ENCODE data around the gene CAPRIN1. TPM values are rescaled to one million over a fixed set of nuclear protein-coding genes. Genes with fewer than 3 reads are reported as not detected.

CAPRIN1 gene
- polyA plus RNA-seq, 3 donors = 283 to 327 (median 299) TPM

DNA sequence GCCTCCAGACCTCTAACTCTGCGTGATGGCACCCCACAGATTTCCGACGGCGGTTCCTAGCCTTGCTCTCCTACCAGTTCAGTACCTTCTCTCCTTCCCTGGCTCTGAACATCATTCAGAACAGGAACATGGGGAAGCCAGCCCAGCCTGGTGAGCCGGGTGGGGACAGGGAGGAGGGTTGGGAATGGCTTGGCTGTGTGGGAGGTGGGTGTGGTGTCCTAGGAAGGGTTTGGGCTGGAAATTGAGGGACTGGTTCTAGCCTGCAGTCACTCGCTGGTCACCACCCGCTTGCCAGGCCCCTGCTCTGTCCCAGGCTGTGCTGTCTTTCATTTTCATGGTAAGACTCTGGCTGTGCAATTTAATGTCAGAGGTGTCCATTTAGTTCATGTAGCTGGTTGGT, 87.8 kb downstream of the CAPRIN1 start:
- no peak for DNase-seq (ENCODE audit: low read depth in 3 of 3, low spot score in 2 of 3)

DNA sequence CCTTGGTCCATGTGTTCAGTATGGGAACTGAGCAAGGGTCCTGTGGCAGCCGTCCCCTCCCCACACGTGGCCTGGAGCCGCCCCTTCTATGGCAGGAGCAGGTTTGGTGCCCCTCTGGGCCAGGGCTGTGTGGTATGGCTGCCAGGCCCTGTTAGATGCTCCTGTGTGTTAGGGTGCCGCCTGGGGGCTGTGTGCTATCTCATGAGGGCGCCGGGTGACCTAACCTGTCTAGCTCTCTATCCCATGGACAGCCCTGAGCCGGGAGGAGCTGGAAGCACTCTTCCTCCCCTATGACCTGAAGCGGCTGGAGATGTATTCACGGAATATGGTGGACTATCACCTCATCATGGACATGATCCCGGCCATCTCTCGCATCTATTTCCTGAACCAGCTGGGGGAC, 88.6 kb downstream of the CAPRIN1 start:
- DNase-seq (ENCODE audit: low read depth in 3 of 3, low spot score in 2 of 3) = no peak

- DNase-seq (ENCODE audit: low read depth in 3 of 3, low spot score in 2 of 3) = no peak
Observed at GRCh38 chr11:34143048-34143447, 91.5 kb downstream of the CAPRIN1 start.

GRCh38 chr11:34145073-34145472, 93.5 kb downstream of the CAPRIN1 start:
- no peak for DNase-seq (ENCODE audit: low read depth in 3 of 3, low spot score in 2 of 3)

DNA sequence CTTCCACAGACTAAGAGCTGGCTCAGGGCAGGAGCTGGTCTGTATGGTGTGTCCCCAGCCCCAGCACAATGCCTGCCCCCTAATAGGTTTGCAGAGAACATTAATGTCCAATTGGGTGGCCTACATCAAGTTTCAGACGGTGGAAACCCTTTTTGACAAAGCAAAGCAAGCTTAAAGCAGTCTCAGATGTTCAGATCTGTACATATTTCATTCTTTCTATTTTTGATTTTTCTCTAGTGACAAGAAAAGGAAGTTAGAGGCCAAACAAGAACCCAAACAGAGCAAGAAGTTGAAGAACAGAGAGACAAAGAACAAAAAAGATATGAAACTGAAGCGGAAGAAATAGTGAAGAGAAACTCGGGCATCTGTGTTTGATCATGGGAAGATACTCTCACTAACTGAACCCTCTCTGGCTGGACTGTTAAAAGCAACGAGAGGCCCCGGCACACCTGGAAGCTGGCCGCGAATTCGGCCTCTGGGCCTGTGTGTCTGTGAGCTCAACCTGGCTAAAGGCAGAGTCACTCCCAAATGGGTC, 94.4 kb downstream of the CAPRIN1 start:
- DNase-seq (ENCODE audit: low read depth in 3 of 3, low spot score in 2 of 3) = no peak

- no peak for DNase-seq (ENCODE audit: low read depth in 3 of 3, low spot score in 2 of 3)
Observed at GRCh38 chr11:34146411-34146810, 94.9 kb downstream of the CAPRIN1 start.

GRCh38 chr11:34146866-34147265, 95.3 kb downstream of the CAPRIN1 start:
- no peak for DNase-seq (ENCODE audit: low read depth in 3 of 3, low spot score in 2 of 3)

GRCh38 chr11:34147581-34147980, 96.0 kb downstream of the CAPRIN1 start:
- no peak for DNase-seq (ENCODE audit: low read depth in 3 of 3, low spot score in 2 of 3)

- no peak for DNase-seq (ENCODE audit: low read depth in 3 of 3, low spot score in 2 of 3)
Observed at GRCh38 chr11:34148504-34149165, 97.1 kb downstream of the CAPRIN1 start.

DNA sequence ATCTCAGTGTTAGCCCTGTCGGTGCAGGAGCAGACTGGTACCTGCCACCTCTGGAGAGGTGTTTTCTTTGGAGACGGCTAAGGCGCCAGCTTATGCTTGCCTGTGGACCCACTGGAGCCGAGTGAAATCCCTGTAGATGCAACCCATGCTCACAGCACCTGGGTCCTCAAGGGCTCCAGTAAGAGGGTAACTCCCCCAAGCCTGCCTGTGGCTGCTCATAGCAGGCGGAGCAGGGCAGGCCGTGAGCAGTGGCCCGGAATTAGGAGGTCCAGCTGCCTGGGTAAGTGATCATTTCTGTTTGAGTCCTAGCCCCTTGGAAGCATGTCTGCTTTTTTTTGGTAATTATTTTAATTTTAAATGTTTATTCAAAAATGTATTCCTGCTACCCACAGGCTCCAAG, 97.7 kb downstream of the CAPRIN1 start:
- DNase-seq (ENCODE audit: low read depth in 3 of 3, low spot score in 2 of 3) = no peak

- DNase-seq (ENCODE audit: low read depth in 3 of 3, low spot score in 2 of 3) = no peak
Observed at GRCh38 chr11:34149786-34150185, 98.3 kb downstream of the CAPRIN1 start.

DNA sequence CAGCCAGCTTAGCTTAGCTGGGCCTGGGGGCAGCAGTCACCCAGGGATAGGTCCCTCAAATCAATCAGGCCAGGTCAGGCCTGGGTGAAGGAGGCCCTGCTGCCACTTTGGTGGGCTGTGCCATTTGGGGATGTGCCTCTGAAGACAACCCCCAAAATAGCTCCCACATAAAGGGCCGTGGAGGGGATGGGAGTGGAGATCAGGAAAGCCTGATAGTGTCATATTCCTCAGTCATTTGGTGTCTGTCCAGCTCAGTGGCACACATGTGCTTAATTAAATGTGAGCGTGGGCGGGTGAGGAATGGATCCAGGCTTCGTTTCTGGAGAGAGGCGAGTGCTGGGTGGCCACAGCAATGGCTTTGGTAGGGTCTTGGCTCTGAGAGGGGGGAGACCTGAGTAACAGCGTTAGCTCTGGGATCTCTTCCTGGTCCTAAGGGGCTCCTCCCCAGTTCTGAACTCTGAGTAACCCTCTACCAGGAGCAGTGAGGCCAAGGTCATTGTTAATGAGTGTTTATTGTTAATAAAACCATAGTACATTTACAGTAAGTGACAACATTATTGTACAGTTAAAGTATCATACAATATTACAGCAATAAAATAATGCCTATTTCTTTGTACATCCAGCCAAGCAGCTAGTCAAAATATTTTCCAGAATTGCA, 99.1 kb downstream of the CAPRIN1 start:
- no peak for DNase-seq (ENCODE audit: low read depth in 3 of 3, low spot score in 2 of 3)

Other genes starting within 250 kb of the CAPRIN1 start
- 10 to 100 TPM; 34.9 to 37.9 (median 37.1) TPM for gene LMO2, start 159.7 kb upstream of the CAPRIN1 start, polyA plus RNA-seq (ENCODE audit: insufficient read length in 3 of 3)
- gene NAT10, start 53.9 kb downstream of the CAPRIN1 start, polyA plus RNA-seq (ENCODE audit: insufficient read length in 3 of 3) = 10 to 100 TPM; 49.2 to 52.4 (median 49.5) TPM

Data from right renal cortex interstitium (tissue), 3 donors.